ENCODE results near the gene CSAD.

Gene CSAD

DNA sequence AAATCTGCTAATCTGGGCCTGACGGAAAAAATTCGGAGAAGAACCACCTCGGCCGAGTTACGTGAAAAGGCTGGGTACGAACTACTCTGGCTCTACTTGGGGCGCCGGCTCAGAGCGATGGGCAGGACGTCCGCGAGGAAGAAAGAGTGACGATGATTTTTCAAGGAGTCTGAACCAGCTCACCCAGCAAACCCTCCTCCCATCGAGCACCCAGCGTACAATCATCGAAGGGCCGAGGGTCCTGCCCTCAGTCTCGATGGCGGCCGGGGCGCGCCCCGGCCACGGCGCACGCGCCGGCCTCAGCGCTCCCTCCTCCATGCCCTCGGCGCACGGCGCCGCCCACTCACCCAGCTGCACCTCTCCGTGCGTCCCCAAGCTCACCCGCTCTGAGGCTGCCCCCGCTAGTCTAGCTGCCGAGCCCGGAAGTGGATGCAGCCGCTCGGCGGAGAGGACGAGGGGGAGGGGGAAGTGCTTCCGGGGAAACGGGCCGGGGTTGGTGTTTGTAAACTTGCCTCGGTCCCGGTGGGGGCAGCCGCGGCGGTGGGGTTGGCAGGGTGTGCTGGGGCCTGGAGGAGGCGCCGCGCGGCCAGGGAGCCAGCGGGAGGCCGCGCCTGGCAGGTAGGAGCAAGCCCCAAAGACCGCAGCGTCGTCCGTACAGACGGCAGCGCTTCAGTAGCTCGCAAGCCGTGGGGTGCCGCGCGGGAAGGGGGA, at the start of gene CSAD, which contains the start of gene ZNF740:
CSAD (minus strand) TSS at position 706 of the 711 bp plus-strand sequence. CDS start 7,455 bp downstream, outside the sequence.
ZNF740 (plus strand) TSS at position 503 of the 711 bp plus-strand sequence. CDS start 1,262 bp downstream, outside the sequence.
- peak; percentile 99 for DNase-seq

GRCh38 chr12:53230108-53230845, 49.6 kb upstream of the CSAD start:
- DNase-seq = no peak

DNA sequence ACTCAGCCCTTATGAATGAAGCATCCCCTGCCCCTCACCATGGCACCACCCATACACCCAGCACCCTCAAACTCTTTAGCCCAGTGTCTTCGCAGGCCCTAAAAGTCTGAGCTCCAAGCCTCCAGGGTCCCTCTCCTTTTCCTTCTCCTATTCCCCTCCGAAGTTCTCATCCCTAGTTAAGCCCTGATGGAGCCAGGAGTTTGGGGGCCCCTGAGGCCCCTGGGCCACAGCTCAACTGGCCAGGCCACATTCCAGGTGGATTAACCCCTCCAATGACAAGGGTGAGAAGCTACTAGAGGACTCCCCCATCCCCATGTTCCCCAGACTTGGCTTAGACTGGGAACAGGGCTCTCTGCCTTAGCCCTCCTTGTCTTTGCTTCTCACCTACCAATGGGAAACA, 48.7 kb upstream of the CSAD start:
- no peak for DNase-seq

- DNase-seq = no peak
Measured at GRCh38 chr12:53227836-53228235, 47.1 kb upstream of the CSAD start.

GRCh38 chr12:53227341-53227740, 46.6 kb upstream of the CSAD start:
- DNase-seq = no peak

GRCh38 chr12:53226815-53227214, 46.1 kb upstream of the CSAD start:
- DNase-seq = no peak

- no peak for DNase-seq
Measured at GRCh38 chr12:53225635-53226424, 45.1 kb upstream of the CSAD start.

DNA sequence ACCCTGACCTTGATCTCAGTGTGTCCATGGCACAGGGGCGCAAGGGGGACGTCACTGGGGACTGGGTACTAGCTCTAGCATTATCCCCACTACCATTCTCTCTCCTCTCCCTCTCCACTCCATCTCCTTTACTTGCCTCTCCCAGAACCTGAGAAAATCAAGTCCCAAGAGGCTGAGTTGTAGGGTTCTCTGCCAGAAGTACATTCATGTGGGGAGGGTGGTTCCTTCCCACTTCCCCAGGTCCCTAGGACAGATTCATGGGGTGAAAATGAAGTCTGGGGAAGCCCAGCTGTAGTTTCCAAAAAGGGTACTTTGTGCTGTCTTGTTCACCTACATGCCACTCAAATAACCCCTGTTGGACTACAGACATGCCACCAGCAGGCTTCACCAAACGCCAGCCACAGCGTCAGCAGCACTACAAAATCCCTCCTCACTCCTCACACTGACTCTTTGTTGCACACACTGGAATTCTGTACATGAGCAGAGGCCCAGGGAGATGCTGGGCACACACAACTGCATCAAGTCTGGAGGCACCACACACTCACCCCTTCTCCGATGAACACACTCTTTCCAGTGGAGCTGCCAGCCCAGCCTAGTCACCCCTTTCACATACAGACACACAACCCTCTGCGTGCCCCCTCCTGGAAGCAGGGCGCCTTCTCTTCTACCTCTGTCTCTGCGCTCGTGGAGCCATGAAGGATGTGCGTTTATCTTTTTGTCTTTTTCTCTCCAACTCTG, 44.3 kb upstream of the CSAD start:
- DNase-seq = no peak

DNA sequence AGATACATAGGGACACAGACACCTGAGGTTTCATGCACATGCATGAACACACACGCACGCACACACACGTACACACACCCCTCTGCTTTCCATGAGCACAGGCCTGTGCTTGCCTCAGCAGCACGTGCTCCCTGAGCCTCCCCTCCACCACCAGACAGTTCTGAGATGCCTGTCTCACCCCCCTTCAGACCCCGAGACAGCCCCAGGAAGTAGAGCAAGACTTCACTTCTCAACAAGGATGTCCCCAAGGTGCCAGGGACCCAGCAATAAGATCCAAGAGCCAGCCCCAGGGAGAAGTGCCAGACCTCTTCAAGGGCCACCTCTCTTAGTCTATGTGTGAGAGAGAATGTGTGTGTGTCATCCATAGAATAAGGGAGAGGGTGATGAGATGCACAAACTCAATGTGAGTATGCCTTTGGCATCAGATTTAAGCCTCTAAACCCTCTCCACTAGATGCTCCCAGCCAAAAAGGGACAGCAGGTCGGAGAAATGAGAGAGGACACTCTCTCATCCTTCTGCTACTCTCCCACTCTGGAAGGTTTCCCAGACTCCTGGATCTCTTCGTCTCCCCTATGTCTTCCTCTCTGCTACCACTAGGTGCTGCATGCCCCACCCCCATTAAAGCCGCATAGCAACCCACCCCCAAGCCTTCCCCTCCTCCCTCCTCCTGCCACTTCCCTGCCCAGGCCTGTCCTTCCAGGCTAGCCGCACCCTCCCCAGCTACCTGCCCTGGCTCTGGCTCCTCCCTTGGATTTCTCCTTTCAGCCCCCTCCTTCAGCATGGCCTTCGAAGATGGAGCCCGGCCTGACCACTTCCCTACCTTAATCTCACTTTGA, 43.6 kb upstream of the CSAD start:
- no peak for DNase-seq

DNA sequence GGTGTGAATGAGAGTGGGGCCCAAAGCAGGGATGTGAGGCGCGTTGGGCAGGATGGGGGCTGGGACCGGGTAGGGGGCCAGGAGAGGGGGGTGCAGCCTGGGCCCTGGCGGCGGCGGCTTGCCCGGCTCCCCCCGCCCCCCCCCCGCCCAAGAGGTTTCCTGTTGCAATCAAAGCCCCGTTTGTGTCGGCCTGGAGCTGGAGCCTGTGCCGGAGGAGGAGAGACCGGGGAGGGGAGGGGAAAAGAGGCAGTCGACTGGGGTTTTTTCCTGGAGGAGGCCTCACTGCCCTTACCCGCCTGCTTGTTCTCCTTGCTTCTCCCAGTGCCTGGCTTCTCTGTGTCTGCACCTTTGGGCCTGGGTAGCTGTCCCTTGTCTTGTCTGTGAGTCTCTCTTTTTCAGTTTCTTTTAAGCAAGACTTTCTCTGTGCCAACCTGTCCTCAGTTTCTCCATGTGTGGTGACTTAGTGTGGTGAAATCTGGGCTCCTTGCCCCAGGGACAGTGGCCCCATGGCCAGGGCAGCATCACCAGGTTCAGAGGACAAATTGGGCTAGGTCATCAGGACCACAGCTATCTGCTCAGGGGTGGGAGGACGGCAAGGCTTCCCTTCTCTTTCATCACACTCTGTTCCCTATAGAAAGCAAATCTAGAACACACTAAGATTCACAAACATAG, 42.8 kb upstream of the CSAD start:
- no peak for DNase-seq

DNA sequence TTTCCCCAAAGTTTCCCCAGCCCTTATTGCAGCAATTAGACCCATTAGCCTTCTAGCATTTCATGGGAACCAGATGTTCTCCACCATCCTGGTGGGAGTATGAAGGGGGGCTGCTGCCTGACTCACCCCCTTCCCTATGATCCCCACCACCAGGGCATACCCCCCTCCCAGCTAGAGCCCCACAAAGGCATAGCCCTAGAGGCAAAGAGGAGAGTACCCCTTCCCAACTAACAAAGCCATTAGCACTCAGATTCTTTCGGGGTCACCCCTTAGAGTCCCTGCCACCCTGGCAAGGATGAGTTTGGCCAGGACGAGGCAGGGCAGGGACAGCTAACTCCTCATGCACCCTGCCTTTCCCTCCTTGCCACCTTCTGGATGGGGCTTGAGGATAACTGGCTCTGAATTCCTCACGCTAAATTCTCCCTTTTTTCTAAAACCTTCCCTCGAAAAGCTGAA, 42.1 kb upstream of the CSAD start:
- no peak for DNase-seq

- no peak for DNase-seq
Measured at GRCh38 chr12:53222170-53222721, 41.5 kb upstream of the CSAD start.

DNA sequence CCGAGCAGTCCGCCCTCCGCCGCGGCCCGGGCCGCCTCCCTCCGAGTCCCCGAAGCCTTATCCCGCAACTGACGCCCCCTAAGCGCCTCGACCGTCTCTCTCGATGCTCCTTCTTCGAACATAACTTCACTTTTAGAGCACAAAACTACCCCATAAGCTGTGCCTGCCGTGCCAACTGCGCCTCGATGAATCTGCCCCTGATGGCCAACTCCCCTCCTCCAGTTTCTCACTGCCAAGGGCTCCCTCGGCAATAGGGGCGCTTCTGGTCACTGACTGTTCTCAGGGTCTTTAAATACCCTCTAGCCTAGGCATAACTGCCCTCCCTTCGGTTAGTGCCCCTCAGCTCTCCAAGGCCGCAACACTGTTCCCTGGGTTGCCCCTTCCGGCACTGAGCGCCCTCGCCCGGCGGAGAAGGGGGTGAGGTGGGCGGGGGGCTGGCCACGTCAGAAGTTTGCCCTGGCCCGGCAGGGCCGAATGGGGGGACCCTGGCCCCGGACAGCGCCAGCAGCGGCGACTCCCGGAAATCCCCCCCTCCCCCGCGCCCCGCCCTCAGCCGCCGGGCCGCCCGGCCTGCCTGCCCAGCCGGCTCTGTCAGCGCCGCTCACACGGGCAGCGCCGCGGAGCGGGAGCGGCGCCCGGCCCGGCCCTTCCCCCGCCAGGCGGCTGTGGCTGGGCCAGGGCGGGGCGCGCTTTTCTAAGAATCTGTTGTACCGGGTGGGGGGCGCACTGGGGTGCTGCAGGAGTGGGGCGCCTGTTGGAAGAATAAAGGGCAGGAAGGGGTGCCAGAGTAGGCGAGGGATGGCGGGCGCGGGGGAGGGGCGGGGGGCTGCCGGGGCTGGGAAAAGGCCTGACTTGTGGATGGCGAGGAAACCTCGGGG, 40.7 kb upstream of the CSAD start:
- peak; percentile 47 for DNase-seq

GRCh38 chr12:53220694-53221202, 40.0 kb upstream of the CSAD start:
- peak; percentile 83 for DNase-seq

DNA sequence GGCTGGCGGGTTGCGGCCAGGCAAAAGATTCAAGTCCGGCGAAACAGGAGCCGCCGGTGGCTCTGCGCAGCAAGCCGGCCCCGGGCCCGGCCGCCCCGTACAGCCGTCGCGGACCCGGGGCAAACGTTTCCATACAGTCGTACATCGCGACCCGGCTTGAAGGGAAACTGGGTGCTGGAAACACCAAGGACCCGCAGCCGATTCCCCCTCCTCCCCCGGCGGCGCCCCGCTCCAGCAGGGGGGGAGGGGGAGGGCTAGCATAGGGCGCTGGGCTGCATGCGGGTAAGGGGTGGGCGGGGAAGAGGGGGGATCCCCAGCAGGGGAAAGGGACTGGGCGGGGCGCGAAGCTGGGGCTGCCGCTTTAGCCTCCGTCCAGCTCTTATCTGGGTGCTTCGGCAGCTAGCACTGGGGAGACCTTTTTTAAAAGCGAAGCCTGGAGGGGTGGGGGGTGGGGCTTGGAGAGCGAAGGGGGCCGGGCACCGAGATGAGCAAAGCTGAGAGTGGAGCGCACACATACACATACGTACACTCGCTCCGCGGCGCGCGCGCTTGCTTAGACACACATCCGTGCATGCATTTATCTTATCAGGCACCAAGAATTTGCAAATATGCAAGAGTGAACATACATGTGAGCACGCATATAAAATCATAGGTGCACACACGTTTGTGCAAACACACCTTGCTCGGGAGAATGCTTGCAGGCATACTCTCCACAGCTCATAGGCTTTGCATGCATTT, 39.4 kb upstream of the CSAD start:
- peak; percentile 78 for DNase-seq

DNA sequence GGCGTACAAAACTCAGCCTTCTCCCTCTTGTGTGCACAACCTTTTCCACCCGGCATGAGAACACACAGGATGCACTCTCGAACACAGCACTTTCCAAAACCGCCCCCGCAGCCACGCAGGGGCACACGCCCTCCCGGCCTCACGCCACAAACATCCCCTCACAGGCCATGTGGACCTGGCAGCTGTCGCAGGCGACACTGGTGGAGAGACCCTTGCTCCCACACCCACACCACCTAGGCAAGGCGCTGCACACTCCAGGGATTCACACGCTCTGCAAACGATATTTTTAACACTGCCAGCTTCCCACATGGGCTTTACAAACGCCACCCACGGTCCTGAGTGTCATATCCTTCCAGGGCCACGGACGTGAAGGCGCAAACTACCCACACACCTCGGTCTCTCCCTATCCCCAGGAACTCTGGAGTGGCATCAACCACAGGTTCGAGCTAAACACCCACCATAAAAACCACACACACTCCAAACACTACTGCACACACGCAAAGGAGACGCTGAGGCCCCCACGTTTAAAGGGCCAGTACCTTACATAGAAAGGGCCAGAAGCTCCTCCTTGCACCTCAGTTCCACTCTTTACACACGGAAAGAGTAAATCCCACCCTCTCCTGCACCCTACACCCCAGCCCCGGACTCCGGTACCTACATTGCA, 38.7 kb upstream of the CSAD start:
- DNase-seq = peak; percentile 41

- no peak for DNase-seq
Measured at GRCh38 chr12:53218551-53219291, 38.0 kb upstream of the CSAD start.
